GM12865 (cell line): ENCODE results near the gene C1orf226.

Experiments
- DNase-seq: peaks from one replicate; pipeline ENCODE4 v3.0.0; 2010; ENCODE audit warnings: low read depth
- H3K4me3 ChIP-seq: 2 replicates; pipeline ENCODE4 v1.5.1; 2011; ENCODE audit warnings: mild to moderate bottlenecking, low read depth, low read length, control low read depth
- CTCF ChIP-seq: IDR thresholded peaks from 2 replicates; pipeline ENCODE4 v1.5.1; 2011; ENCODE audit warnings: low read length, control low read depth, low read depth, inconsistent platforms; ENCODE audit not compliant: insufficient read depth; ENCODE audit errors: missing control alignments

Gene C1orf226

GRCh38 chr1:162387226-162388082, 5.9 kb downstream of the C1orf226 start:
- no peak overlapping the region for H3K4me3 ChIP-seq
- TF ChIP-seq CTCF = no peak
- DNase-seq = no peak

- no peak overlapping the region for H3K4me3 ChIP-seq
These were observed 6.6 kb downstream of the C1orf226 start for GRCh38 chr1:162388083-162388594.

GRCh38 chr1:162388615-162389014, 7.1 kb downstream of the C1orf226 start:
- no peak for DNase-seq
- H3K4me3 ChIP-seq = no peak overlapping the region
- TF ChIP-seq CTCF = no peak

More at GRCh38 chr1:162388083-162388594, 6.6 kb downstream of the C1orf226 start:
- TF ChIP-seq CTCF = no peak
- no peak for DNase-seq

- TF ChIP-seq CTCF = no peak
- H3K4me3 ChIP-seq = no peak overlapping the region
- no peak for DNase-seq
These were observed 7.7 kb downstream of the C1orf226 start for GRCh38 chr1:162389021-162389818.

GRCh38 chr1:162389971-162390370, 8.4 kb downstream of the C1orf226 start:
- DNase-seq = no peak

More at GRCh38 chr1:162389971-162390370, 8.4 kb downstream of the C1orf226 start:
- no peak for TF ChIP-seq CTCF
- H3K4me3 ChIP-seq = no peak overlapping the region
